ENCODE data around the gene TLR1.

DNA sequence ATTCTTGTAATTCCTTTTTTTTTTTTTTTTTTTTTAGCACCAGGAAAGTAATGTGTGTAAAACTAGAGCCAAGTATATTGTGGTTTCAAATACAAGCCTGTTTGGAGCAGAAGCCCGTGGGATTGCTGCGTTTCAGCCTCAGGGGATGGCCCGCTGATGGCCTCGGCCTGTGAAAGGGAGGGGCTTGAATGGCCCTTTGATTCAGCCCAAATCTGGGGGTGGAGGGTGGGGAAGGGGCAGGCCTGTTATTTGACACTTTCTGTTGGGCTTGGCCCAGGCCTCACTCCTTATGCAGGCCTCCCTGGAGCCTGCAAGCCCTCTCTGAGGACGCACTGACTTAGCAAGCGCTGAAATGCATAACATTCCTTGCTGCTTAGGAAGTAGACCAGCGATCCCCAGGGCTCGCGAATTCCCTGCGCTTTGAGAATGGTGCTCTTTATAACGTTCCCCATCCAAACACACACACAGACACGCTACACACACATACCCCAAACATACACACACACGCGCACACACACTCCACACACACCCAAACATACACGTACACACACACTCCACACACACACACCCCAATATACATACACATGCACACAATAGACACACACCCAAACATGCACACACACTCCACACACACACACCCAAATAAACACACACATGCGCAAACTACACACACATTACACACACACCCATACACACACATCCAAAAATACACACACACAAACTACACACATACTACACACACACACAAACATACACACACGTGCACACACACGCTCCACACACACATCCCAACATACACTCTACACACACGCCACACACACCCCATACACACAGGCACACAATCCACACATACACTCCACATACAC lies 51.4 kb downstream of the TLR1 start:
- TF ChIP-seq, protein P1, sequence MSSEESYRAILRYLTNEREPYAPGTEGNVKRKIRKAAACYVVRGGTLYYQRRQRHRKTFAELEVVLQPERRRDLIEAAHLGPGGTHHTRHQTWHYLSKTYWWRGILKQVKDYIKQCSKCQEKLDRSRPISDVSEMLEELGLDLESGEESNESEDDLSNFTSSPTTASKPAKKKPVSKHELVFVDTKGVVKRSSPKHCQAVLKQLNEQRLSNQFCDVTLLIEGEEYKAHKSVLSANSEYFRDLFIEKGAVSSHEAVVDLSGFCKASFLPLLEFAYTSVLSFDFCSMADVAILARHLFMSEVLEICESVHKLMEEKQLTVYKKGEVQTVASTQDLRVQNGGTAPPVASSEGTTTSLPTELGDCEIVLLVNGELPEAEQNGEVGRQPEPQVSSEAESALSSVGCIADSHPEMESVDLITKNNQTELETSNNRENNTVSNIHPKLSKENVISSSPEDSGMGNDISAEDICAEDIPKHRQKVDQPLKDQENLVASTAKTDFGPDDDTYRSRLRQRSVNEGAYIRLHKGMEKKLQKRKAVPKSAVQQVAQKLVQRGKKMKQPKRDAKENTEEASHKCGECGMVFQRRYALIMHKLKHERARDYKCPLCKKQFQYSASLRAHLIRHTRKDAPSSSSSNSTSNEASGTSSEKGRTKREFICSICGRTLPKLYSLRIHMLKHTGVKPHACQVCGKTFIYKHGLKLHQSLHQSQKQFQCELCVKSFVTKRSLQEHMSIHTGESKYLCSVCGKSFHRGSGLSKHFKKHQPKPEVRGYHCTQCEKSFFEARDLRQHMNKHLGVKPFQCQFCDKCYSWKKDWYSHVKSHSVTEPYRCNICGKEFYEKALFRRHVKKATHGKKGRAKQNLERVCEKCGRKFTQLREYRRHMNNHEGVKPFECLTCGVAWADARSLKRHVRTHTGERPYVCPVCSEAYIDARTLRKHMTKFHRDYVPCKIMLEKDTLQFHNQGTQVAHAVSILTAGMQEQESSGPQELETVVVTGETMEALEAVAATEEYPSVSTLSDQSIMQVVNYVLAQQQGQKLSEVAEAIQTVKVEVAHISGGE (tag by site-specific recombination; conservative IDR thresholded peaks at IDR 0.05; ENCODE audit: low read depth): 0 out of 2 replicates have a peak, but pooled peaks have one; percentile 20
- TF ChIP-seq ZNF433 (tag by site-specific recombination; IDR thresholded peaks at IDR 0.05; ENCODE audit: low read depth) (no peak), ZNF311 (tag by site-specific recombination; IDR thresholded peaks at IDR 0.05; ENCODE audit: borderline replicate concordance) (no peak), TCF7L2 (IDR thresholded peaks at IDR 0.05; ENCODE audit: borderline replicate concordance, low read depth, low read length) (no peak), KLF1 (tag by site-specific recombination; IDR thresholded peaks at IDR 0.05) (0 out of 2 replicates have a peak, but pooled peaks have one; percentile 20), ZNF549 (tag by site-specific recombination; IDR thresholded peaks at IDR 0.05) (no peak), KLF16 (tag by site-specific recombination; IDR thresholded peaks at IDR 0.05) (no peak), ZBTB7A (tag by site-specific recombination; IDR thresholded peaks at IDR 0.05; ENCODE audit: low read depth) (no peak), ZNF76 (tag by site-specific recombination; IDR thresholded peaks at IDR 0.05; ENCODE audit: borderline replicate concordance, low read depth) (no peak)
- TF ChIP-seq, protein P2, sequence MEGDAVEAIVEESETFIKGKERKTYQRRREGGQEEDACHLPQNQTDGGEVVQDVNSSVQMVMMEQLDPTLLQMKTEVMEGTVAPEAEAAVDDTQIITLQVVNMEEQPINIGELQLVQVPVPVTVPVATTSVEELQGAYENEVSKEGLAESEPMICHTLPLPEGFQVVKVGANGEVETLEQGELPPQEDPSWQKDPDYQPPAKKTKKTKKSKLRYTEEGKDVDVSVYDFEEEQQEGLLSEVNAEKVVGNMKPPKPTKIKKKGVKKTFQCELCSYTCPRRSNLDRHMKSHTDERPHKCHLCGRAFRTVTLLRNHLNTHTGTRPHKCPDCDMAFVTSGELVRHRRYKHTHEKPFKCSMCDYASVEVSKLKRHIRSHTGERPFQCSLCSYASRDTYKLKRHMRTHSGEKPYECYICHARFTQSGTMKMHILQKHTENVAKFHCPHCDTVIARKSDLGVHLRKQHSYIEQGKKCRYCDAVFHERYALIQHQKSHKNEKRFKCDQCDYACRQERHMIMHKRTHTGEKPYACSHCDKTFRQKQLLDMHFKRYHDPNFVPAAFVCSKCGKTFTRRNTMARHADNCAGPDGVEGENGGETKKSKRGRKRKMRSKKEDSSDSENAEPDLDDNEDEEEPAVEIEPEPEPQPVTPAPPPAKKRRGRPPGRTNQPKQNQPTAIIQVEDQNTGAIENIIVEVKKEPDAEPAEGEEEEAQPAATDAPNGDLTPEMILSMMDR (tag by site-specific recombination; IDR thresholded peaks at IDR 0.05): no peak
- TF ChIP-seq, protein P3, sequence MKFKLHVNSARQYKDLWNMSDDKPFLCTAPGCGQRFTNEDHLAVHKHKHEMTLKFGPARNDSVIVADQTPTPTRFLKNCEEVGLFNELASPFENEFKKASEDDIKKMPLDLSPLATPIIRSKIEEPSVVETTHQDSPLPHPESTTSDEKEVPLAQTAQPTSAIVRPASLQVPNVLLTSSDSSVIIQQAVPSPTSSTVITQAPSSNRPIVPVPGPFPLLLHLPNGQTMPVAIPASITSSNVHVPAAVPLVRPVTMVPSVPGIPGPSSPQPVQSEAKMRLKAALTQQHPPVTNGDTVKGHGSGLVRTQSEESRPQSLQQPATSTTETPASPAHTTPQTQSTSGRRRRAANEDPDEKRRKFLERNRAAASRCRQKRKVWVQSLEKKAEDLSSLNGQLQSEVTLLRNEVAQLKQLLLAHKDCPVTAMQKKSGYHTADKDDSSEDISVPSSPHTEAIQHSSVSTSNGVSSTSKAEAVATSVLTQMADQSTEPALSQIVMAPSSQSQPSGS (tag by site-specific recombination; IDR thresholded peaks at IDR 0.05; ENCODE audit: low read depth): no peak

All from HEK293 (cell line).